Sciatic nerve (tissue), 2 donors: ENCODE data around the gene AKAP8L. TPM values are rescaled to one million over a fixed set of nuclear protein-coding genes. Genes with fewer than 3 reads are reported as not detected.

Source experiments
- ATAC-seq: fragments of 200-7000 bp; cut with Tn5 transposase; one replicate; pipeline ENCODE4 v1.9.1; 2020; ENCODE audit warnings: mild to moderate bottlenecking, moderate library complexity
- DNase-seq: peaks from one replicate; pipeline ENCODE4 v3.0.0-alpha.2; 2020; ENCODE audit warnings: low spot score
- intact Hi-C: fragments of 100-400 bp; cut with DNase I; formaldehyde crosslinking; loops from one replicate; pipeline ENCODE4 v1.14.2; 2022
- total RNA-seq: library from RNA; stranded (reverse); fragmentation: NEBNext Ultra II Directional; extraction: Animal tissue kit (Norgen Biotek cat#: 25700); gene quantifications from one replicate; pipeline ENCODE4 v1.2.1, GENCODE V29; 2021
- donor health status: DM: no; HTN: no; CAD: no.
- donor health status: DM: no; HTN: no; CAD: no.

The AKAP8L gene, protein sequence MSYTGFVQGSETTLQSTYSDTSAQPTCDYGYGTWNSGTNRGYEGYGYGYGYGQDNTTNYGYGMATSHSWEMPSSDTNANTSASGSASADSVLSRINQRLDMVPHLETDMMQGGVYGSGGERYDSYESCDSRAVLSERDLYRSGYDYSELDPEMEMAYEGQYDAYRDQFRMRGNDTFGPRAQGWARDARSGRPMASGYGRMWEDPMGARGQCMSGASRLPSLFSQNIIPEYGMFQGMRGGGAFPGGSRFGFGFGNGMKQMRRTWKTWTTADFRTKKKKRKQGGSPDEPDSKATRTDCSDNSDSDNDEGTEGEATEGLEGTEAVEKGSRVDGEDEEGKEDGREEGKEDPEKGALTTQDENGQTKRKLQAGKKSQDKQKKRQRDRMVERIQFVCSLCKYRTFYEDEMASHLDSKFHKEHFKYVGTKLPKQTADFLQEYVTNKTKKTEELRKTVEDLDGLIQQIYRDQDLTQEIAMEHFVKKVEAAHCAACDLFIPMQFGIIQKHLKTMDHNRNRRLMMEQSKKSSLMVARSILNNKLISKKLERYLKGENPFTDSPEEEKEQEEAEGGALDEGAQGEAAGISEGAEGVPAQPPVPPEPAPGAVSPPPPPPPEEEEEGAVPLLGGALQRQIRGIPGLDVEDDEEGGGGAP
- 109 TPM for total RNA-seq

DNA sequence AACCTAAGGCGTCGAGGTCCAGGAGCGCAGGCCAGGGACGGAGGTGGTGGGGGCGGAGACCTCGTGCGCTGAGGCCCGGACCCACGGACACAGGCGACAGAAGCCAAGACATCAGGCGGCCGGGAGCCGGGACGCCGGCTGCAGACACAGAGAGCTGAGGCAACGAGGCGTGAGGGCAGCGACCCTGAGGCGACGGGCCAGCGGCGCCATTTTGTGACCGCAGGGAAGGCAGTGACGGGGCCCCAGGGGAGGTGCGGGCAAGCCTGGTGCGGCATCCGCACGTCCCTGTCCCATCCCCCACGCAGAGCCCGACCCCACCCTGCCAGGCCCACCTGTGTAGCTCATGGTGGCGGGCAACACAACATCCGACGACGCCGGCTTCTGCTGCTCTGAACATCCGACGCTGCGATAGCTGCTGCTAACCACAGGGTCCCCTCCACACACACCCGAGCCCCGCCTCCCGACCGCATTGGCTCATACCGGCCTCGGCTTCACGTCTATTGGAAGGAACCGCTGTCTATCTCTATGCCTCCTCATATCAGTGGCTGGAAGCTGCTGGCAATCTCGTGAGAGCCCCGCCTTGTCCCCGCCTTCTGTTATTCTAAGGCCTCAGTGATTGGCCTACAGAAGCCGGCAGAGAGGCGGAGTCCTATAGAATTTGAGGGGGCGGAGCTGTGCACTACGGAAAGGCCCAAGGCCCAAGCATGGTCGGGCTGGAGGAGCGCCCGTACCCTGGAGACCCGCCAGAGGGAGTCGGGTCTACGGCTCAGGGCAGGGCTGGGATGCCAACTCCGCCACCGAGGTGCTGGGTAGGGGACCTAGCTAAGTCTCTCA is at the start of gene AKAP8L:
Gene AKAP8L, minus strand, starts transcription at position 410 of the 834 bp plus-strand sequence. Its CDS starts 65 bp downstream, at position 345.
- DNase-seq (peak; percentile 99), ATAC-seq (peak; percentile 99)
- intact Hi-C loops = no loop called here

DNA sequence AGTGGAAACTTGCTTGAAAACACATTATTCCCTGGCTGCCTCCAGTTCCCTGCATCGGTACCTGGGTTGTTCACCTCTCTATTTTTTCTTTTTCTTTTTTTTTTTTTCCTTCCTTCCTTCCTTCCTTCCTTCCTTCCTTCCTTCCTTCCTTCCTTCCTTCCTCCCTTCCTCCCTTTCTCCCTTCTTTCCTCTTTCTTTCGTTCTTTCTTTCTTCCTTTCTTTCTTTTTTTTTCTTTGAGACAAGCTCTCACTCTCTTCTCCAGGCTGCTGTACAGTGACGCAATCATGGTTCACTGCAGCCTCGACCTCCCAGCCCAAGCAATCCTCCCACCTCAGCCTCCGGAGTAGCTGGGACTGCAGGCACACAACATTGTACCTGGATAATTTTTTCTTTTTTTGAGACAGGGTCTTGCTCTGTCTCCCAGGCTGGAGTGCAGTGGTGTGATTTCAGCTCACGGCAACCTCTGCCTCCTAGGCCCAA is 49.0 kb upstream of the AKAP8L start:
- ATAC-seq (no peak), DNase-seq (peak; percentile 4)
- intact Hi-C loops = no loop called here

GRCh38 chr19:15466851-15467733 is 48.3 kb upstream of the AKAP8L start:
- ATAC-seq = no peak
- intact Hi-C loops = no loop called here

GRCh38 chr19:15464394-15465385 is 45.9 kb upstream of the AKAP8L start, which contains the start of gene RASAL3:
Gene RASAL3, minus strand, starts transcription at chr19:15464544. Its CDS starts 186 bp downstream, at chr19:15464358.
- no peak for DNase-seq
- peak; percentile 39 for ATAC-seq
- intact Hi-C loops = no loop called here

More at GRCh38 chr19:15466851-15467733, 48.3 kb upstream of the AKAP8L start:
- DNase-seq = peak; percentile 4

DNA sequence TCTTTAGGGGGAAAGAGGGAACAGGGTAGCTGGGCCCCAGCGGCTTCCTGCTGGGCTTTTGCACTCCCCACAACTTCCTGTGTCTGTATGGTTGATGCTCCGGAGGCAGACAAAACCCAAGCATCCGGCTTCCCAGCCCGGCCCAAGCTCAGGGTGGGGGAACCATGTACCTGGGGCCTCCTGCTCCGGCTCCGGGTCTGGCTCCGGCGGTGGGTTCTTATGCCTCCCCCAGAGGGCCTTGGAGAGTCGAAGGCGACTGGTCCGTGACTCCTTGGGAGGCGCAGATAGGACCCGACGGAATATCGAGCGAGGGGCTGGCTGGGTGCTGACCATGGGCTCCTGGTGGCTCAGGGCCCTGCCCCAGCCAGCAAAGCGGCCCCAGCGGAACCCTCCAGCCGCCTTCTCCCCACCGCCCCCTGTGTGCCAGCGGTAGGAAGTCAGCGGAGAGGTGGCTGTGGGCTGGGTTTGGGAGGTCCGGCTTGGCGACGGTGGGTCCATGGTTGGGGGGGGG is 45.1 kb upstream of the AKAP8L start:
- intact Hi-C loops = no loop called here
- ATAC-seq = peak; percentile 56

DNA sequence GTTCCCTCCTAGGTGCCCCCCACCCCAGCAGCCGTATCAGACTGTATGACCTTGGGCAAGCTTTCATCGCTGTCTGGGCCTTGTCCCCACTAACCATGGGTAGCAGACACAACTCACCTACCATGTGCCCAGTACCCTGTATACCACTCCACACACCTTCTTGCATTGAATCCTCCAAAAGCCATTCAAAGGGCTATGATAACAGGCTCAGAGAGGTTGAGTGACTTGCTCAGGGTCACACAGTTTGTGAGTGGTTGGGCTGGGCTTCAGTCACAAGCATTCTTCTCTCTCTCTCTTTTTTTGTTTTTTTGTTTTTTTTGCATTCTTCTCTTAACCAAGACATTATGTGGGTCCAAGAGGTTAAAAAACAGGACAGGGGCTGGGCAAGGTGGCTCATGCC is 42.9 kb upstream of the AKAP8L start:
- DNase-seq (no peak), ATAC-seq (no peak)
- intact Hi-C loops = no loop called here

More for the DNA sequence above, 45.1 kb upstream of the AKAP8L start:
- DNase-seq = no peak

- ATAC-seq (no peak), DNase-seq (no peak)
- intact Hi-C loops = no loop called here
These were observed 39.1 kb upstream of the AKAP8L start for GRCh38 chr19:15457701-15458484.

DNA sequence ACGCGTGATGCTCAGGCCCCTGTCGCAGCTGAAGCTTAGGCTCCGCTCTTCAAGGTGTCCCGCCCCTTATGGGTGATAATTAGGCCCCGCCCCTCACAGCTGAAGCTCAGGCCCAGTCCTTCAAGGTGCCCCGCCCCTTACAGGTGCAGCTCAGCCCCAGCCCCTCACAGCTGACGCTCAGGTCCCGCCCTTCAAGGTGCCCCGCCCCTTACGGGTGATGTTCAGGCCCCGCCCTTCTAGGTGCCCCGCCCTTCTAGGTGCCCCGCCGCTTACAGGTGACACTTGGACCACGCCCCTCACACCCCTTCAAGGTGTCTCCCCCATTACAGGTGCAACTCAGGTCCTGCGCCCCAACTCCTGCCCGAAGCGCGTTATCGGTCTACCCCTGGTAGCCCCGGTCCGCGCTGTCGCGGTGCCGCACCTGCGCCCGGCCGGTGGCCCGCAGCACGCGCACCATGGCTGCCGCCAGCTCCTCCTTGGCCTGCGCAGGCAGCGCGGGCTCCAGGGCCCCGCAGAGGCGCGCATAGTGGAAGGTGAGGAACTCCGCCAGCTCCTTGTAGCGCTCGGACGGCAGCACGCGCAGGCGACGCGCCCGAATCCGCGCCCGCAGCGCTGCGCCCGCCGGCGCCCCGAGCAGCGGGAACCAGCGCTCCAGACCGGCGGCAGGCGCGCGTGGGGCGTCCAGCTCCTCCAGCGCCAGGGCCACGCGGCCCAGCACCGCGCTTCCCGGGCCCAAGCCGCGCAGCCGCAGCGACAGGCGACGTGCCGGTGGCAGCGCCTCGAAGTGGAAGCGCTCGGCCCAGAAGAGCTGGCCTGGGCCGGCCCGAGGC is 38.3 kb upstream of the AKAP8L start:
- no peak for DNase-seq
- no peak for ATAC-seq
- intact Hi-C loops = no loop called here

- no peak for ATAC-seq
- intact Hi-C loops = no loop called here
- DNase-seq = no peak
These were observed 37.7 kb upstream of the AKAP8L start for GRCh38 chr19:15456441-15456840.

DNA sequence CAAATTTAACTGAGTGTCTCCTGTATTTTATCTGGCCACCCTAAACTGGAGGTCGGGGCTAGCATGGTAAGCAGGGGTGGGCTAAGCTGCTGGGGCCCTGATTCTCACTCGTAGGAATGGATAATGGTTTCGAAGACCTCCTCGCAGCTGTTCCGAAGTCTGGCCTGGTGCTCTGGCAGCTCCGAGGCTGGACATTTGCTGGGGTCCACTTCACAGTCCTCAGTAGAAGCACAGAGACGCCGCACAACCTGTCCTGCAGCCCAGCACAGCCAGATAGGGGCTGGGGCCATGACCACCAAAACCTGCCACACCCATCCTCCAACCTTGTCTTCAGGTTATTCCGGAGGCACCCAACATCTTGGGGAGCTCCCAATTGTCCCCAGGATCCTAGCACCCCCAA is 37.2 kb upstream of the AKAP8L start:
- intact Hi-C loops = no loop called here
- ATAC-seq (no peak), DNase-seq (no peak)

- no peak for DNase-seq
These were observed 35.4 kb upstream of the AKAP8L start for GRCh38 chr19:15453906-15454860.

GRCh38 chr19:15453091-15453578 is 34.3 kb upstream of the AKAP8L start:
- intact Hi-C loops = no loop called here
- no peak for ATAC-seq
- no peak for DNase-seq

More at GRCh38 chr19:15453906-15454860, 35.4 kb upstream of the AKAP8L start:
- intact Hi-C loops = no loop called here
- no peak for ATAC-seq

- intact Hi-C loops = no loop called here
- peak; percentile 89 for ATAC-seq
- peak; percentile 94 for DNase-seq
These were observed 33.6 kb upstream of the AKAP8L start for GRCh38 chr19:15452111-15453047.
